ENCODE results near the gene ZNF322.
"Not testable (repeated sequence)": the region's sequence is repeated elsewhere in the genome, so short reads cannot be mapped to it uniquely, and the experiment has no call there.

ZNF322 gene, protein sequence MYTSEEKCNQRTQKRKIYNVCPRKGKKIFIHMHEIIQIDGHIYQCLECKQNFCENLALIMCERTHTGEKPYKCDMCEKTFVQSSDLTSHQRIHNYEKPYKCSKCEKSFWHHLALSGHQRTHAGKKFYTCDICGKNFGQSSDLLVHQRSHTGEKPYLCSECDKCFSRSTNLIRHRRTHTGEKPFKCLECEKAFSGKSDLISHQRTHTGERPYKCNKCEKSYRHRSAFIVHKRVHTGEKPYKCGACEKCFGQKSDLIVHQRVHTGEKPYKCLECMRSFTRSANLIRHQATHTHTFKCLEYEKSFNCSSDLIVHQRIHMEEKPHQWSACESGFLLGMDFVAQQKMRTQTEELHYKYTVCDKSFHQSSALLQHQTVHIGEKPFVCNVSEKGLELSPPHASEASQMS

DNA sequence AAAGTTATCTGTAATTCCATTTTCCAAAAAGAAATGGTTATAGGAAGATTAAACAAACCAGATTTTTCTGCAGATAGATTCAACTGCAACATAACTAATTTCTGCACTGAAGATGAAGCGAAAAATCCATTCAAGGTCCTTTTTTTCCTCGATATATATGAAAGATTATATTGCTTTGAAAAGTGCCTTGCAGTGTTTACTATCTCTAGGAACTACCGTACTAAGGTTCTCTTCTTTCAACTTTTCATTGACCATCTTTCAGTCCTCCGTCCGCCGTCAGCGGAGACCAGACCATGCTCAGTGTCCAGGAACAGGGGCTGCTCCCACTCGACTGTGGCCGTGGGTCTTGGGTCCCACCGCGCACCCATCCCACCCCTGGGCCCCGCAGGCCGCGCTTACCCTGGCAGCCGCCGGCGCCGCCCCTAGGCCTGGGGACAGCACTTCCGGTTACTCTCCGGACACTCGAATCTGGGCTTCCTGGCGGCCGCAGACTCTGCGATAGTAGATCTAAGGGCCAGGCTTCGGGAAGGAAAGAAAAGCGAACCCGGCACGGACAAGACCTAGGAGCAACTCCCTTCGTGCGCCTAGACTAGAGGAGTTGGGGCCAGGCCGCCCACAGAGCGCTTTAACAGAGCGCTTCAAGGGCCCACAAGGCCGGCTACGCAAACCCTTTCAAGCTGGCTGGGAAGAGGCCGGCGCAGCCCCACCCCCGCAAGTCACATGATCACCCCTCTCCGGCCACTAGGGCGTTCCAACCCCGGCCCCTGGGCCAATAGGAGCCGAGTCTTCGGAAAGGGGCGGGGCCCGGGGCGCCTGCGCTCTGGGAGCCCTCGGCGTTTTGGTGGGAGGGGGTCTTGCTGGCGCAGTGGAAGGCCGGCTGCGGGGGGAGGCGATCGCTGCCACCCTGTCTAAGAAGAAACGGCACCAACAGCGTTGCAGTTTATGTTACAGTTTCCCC lies at the start of gene ZNF322:
ZNF322 (minus strand) TSS at position 705 of the 958 bp plus-strand sequence. CDS start 21,193 bp downstream, outside the sequence.
- DNase-seq, result peak; percentile 79

DNA sequence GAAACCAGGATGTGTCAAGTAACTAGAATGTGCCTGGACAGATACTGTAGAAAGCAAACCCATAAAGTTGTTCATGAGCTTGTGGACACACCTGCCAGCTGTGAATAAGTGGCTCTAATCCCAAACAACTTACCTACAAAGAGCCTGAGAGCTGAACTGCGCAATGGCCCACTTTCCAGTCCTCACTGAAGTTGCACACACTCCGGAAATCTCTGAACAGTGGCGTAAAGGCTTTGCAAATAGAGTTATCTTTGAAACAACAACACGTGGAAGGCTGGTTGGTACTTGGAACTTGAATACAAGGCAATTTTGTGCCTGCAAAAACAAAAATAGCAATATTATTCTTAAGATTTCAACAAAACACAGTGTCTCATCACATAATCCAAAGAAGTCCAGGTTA lies 46.2 kb upstream of the ZNF322 start:
- not testable (repeated sequence) for DNase-seq

GRCh38 chr6:26705352-26705751 lies 45.8 kb upstream of the ZNF322 start:
- not testable (repeated sequence) for DNase-seq

DNA sequence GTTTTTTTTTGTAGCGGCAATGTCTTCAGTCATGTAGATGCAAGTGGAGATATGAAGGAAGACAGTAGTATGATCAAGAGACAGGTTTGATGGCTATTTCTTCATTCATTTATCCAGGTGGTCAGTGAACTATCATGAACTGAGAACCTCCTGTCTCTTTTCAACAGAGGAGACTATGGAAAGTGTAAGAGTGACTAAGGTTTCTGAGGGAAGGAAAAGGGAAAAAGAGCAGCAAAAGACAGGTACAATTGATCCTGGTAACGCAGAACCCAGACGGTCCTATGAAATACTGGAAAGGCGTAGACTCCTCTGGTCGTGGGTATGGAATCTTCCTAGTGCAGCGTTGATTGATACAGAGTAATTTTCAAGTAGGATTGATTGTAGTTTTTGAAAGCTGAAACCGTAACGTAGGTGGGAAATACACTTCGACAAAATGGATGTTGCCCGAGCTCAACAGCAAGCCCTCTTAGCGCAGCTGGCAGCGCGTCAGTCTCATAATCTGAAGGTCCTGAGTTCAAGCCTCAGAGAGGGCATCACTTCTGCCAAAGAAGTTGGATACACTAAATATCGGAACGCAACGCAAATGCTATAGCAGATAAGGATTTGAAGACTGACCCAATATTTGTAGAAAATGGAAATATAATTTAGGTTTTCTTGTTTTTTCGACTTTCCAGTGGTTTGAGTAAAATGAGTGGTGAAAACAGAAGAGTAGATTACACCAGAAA lies 41.6 kb upstream of the ZNF322 start:
- DNase-seq, result not testable (repeated sequence)

- not testable (repeated sequence) for DNase-seq
Measured at GRCh38 chr6:26697496-26697895, 38.0 kb upstream of the ZNF322 start.

DNA sequence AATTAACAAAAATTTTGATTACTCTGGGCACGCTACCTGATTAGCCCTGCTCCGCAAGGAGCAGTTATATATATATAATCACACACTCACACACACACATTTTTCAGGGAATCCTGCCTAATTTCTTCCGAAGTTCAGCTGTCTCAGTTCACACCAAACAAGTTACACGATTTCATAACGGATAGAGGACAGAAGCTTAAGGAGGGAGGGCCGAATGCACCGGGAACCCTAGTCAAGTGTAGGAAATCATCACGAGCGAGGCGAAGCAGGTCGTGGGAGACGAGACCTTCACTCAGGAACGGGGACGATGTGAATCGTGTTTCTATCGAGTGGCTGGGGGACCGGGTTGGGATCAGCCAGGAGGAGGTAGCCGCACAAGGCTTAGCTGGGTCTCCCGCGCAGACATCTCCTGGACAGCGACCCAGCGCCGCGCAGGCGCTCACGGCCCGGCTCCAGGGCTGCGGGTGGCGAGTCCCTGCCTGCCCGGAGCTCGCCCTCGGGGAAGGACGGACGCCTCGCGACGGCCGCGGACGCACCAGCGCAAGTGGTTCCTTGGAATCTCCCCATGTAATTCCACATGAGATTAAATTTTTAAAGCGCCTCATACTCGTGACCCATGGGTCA lies 29.9 kb upstream of the ZNF322 start:
- not testable (repeated sequence) for DNase-seq

DNA sequence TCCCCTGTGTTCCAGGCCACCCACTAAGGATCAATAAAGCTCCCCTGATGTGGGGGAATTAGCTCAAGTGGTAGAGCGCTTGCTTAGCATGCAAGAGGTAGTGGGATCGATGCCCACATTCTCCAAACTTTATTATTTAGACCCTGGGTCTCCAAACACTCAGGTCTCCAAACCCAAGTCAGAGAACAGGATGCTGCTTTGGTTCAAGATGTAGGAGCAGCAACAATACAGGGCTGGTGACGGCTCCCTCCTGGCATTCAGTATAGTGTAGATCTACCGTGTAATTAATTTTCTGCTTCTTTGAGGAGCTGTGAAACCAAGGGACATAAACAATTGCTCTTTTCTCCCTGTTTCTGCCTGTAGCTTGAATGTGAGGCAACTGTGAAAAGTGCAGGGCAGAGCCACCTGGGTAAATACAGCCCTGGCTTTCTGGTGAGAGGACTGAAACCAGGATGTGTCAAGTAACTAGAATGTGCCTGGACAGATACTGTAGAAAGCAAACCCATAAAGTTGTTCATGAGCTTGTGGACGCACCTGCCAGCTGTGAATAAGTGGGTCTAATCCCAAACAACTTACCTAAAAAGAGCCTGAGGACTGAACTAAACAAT lies 23.0 kb upstream of the ZNF322 start:
- not testable (repeated sequence) for DNase-seq

- DNase-seq, result not testable (repeated sequence)
Measured at GRCh38 chr6:26673287-26673686, 13.7 kb upstream of the ZNF322 start.

GRCh38 chr6:26670558-26670957 lies 11.0 kb upstream of the ZNF322 start:
- DNase-seq, result not testable (repeated sequence)

GRCh38 chr6:26670003-26670402 lies 10.5 kb upstream of the ZNF322 start:
- not testable (repeated sequence) for DNase-seq

DNA sequence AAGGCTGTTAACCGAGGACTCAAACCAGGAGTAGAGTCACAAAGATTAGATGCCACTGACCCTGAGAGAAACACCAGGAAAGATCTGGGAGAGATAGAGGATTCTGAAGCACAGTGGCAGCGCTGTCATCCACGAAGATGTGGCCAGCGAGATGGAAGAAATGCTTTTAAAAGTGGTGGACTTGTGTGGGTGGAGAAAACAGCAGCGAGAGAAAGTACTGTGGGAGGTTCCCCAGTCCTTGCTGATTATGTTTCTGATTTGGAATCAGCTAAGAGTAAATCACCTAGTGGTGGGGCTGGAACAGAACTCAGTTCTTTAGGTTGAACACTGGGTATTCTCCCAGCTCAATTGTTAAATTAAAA lies 435 bp upstream of the ZNF322 start:
- DNase-seq, result no peak

DNA sequence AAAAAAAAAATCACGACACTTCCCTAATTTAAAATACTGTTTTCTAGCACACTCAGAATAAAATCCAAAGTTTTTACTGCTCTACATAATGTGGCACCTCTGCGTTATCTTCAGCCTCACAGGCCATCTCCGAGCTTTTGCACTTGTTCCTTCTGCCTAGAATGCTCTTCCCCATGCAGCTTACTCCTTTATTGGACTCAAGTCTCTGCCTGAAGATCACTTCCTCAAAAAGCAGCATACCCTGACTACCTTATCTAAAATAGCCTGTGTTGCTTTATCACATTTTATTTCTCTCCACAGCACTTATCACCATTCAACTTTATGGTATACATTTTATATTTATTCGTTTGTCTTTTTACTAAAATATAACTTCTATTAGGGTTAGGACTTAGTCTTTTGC lies 2.3 kb downstream of the ZNF322 start:
- DNase-seq, result no peak

- no peak for DNase-seq
Measured at GRCh38 chr6:26653007-26653406, 6.5 kb downstream of the ZNF322 start.

- DNase-seq, result no peak
Measured at GRCh38 chr6:26651133-26651781, 8.3 kb downstream of the ZNF322 start.

DNA sequence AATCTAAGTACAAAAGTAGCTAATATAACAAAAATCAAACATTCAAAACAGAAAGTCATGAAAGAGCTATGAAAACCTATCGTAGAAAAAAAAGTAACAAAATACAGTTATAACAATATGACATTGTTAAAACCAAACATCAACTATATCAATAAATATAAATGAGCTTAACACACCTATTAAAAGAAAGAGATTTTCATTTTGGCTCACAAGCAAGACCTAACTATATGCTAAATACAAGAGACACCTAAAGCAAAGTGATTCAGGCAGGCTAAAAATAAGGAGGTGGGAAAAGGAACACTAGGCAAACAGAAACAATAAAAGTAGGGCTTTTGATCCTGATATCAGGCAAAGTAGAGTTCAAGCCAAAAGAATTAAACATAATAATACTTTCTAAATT lies 13.5 kb downstream of the ZNF322 start:
- no peak for DNase-seq

DNA sequence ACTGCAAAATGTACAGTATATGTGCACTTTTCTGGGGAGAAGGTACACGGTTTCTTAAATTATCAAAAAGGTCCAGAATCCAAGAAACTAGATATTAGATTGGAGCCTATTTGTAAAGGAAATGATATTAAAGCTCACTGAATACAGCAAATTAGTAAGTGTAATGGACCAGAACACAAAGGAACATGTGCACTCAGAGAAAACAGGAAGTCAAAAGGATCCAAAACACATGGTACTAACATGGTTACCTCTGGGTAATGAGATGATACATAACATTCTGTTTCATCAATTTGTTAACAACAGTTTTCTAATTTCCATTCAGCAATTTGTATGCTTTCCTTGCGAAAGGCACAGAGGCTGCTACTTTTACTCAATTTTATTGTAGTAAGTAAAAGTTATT lies 18.7 kb downstream of the ZNF322 start:
- DNase-seq, result no peak

DNA sequence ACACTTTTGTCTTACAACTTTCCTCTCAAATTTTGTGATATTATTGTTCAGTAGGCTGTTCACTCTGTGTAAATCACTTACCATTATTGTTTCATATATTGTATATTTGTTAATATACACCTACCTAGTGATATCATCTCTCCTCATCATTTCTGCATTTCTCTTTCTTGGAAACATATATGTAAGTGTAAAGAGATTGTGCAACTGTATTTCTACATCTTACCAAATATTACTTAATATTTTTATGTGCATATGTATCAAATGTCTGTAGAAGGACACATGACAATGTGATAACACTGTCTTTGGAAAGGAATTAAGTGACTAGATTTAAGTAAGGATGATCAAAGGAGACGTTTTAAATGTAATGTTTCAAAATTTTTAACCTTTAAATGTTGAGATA lies 30.2 kb downstream of the ZNF322 start:
- DNase-seq, result no peak

- no peak for DNase-seq
Measured at GRCh38 chr6:26627843-26628242, 31.7 kb downstream of the ZNF322 start.

DNA sequence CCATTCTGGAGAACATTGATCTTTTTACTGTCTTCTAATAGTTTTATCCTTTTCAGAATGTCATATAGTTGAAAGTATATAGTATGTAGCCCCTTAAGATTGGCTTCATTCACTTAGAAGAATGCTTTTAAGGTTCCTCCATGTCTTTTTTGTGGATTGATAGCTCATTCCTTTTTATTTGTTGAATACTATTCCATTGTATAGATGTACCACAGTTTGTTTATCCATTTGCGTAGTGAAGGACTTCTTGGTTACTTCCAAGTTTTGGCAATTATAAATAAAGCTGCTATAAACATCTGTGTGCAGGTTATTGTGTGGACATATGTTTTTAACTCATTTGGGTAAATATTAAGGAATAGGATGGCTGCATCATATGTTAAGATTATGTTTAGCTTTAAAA lies 35.0 kb downstream of the ZNF322 start:
- no peak for DNase-seq

GRCh38 chr6:26623339-26623859 lies 36.1 kb downstream of the ZNF322 start:
- DNase-seq, result no peak
